ENCODE results near the gene DAAM1. TPM values are rescaled to one million over a fixed set of nuclear protein-coding genes. Genes with fewer than 3 reads are reported as not detected.

DAAM1 gene
- 10 to 100 TPM; 40.0 to 86.7 (median 57.6) TPM for total RNA-seq

DNA sequence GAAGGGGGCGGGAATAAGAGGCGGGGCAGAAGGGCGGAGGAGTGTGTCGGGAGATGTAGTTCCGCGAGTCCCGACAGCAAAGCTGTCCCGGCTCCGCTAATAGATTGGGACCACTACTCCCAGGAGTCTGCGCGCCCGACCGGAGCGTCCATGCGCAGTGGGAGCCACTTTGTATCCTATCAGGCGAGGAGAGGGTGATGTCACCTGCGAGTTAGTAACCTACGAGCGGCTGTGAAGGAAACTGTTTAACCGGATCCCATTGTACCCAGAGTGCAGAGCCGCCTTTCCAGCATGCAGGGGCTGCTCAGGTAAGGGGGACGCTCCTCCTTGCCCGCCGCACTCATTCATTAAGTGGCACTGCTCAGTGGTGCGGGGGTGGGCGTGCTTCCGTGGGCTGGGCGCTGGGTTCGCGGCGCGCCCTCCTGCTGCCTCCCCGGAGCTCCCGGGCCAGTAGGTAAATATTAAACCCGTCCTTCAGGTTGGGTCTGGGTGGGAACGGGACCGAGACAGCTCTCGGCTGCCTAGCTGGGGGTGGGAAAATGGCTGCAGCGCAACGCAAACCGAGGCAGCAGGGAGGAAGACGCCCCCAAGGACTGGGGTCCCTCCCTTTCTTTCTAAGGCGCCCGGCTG lies at the start of gene DAAM1:
Gene DAAM1, plus strand, starts transcription at position 207 of the 630 bp plus-strand sequence. CDS start 74,811 bp downstream, outside the sequence.
- Histone ChIP-seq H3K36me3 (no peaks in the 10 kb centered on the region), H3K9me3 (no peaks in the 10 kb centered on the region), H3K4me1 (peaks cover 0 to 30% (median 12%) of the 10 kb centered on the region in 4 donors), H3K27ac (peak within 1 kb of the TSS; percentile 91 to 97 (median 94)), H3K4me3 (peak within 1 kb of the TSS; percentile 63 to 85 (median 72)), H3K27me3 (no peaks in the 10 kb centered on the region)
- 1% methylated on average over 41 of the region's 44 CpGs for WGBS, 2 donors
- peak; percentile 95 to 96 for DNase-seq (ENCODE audit: low spot score in 2 of 2)
- TF ChIP-seq POLR2A (IDR thresholded peaks at IDR 0.05): peak; percentile 95 to 98
- TF ChIP-seq EP300 (IDR thresholded peaks at IDR 0.05): peak; percentile 50 to 99
- TF ChIP-seq, protein P1, sequence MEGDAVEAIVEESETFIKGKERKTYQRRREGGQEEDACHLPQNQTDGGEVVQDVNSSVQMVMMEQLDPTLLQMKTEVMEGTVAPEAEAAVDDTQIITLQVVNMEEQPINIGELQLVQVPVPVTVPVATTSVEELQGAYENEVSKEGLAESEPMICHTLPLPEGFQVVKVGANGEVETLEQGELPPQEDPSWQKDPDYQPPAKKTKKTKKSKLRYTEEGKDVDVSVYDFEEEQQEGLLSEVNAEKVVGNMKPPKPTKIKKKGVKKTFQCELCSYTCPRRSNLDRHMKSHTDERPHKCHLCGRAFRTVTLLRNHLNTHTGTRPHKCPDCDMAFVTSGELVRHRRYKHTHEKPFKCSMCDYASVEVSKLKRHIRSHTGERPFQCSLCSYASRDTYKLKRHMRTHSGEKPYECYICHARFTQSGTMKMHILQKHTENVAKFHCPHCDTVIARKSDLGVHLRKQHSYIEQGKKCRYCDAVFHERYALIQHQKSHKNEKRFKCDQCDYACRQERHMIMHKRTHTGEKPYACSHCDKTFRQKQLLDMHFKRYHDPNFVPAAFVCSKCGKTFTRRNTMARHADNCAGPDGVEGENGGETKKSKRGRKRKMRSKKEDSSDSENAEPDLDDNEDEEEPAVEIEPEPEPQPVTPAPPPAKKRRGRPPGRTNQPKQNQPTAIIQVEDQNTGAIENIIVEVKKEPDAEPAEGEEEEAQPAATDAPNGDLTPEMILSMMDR (IDR thresholded peaks at IDR 0.05): no peak

DNA sequence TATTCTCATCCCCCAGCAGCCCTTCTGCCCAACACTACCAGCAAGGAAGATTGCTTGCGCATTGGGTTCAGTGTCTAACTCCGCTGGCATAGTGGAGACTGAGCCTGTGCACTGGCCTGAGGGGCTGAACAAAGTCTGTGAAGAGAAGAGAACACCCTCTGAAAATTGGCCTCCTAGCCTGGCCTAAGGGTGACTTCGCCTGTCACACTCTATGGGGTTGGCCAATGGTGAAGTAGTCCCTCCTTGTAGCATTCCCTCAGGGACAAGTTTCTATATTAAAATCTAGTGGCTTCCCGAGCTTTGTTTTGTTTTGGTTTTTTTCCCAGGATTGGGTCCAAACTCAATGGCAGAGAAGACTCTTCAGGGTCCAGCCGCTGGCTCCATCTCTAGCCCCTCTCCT lies 49.1 kb upstream of the DAAM1 start:
- H3K9me3 ChIP-seq: no peaks in the 10 kb centered on the region
- no peak for TF ChIP-seq EP300 (IDR thresholded peaks at IDR 0.05)
- TF ChIP-seq POLR2A (IDR thresholded peaks at IDR 0.05): no peak
- TF ChIP-seq, protein P1 (IDR thresholded peaks at IDR 0.05): no peak
- H3K27me3 ChIP-seq: no peaks in the 10 kb centered on the region
- DNase-seq (ENCODE audit: low spot score in 2 of 2): no peak
- H3K27ac ChIP-seq: no peak overlapping the region
- 86 to 87% methylated on average over 5 of the region's 5 CpGs for WGBS, 2 donors
- H3K36me3 ChIP-seq: no peaks in the 10 kb centered on the region
- H3K4me1 ChIP-seq: no peaks in the 10 kb centered on the region
- no peak overlapping the region for H3K4me3 ChIP-seq

DNA sequence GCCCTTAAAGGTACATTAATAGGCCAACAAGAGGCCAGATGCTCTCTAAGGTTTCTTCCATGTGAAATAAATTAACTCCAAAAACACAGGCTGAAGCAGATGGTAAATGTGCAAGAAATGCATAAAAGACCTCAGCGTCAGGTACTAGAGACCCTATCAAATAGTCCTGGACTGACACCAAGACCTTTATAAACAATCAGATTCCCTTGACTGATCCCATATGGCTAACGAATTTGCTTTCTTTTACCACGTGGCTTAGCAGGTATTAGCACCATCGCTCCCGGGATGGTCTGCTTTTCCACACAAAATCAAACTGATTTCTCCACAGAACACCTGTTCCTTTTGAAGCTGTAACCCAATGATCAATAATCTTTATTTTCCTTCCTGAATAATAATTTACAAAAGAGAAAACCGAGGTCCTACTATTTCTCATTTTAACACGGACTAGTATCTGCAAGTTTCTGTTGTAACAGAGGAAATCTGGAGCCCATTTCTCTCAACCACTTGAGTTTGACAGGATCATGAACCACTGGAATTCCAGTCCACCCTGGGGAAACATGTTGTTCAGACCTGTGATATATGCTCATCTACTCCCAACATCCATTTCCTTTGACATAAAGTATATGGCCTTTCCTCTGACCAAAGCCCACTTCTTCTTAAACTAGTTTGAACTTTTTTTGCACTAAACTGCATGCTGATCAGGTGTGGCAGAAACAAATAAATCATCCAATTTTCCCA lies 48.2 kb upstream of the DAAM1 start:
- TF ChIP-seq, protein P1 (IDR thresholded peaks at IDR 0.05): no peak
- TF ChIP-seq POLR2A (IDR thresholded peaks at IDR 0.05): no peak
- TF ChIP-seq EP300 (IDR thresholded peaks at IDR 0.05): no peak
- no peaks in the 10 kb centered on the region for H3K4me1 ChIP-seq
- H3K36me3 ChIP-seq: no peaks in the 10 kb centered on the region
- no peak overlapping the region for H3K27ac ChIP-seq
- 83 to 89% methylated on average over 7 of the region's 7 CpGs for WGBS, 2 donors
- no peaks in the 10 kb centered on the region for H3K9me3 ChIP-seq
- H3K27me3 ChIP-seq: no peaks in the 10 kb centered on the region
- H3K4me3 ChIP-seq: no peak overlapping the region
- DNase-seq (ENCODE audit: low spot score in 2 of 2): no peak

GRCh38 chr14:59146484-59146883 lies 42.0 kb upstream of the DAAM1 start:
- TF ChIP-seq EP300 (IDR thresholded peaks at IDR 0.05) (no peak), POLR2A (IDR thresholded peaks at IDR 0.05) (no peak)
- TF ChIP-seq, protein P1 (IDR thresholded peaks at IDR 0.05): no peak
- H3K27me3 ChIP-seq: no peaks in the 10 kb centered on the region
- no peaks in the 10 kb centered on the region for H3K4me1 ChIP-seq
- H3K36me3 ChIP-seq: no peaks in the 10 kb centered on the region
- no peak overlapping the region for H3K27ac ChIP-seq
- WGBS, 2 donors: 85 to 89% methylated on average over 2 of the region's 2 CpGs
- no peak for DNase-seq (ENCODE audit: low spot score in 2 of 2)
- H3K9me3 ChIP-seq: no peaks in the 10 kb centered on the region
- H3K4me3 ChIP-seq: no peak overlapping the region

GRCh38 chr14:59147007-59147406 lies 41.5 kb upstream of the DAAM1 start:
- Histone ChIP-seq H3K27me3 (no peaks in the 10 kb centered on the region), H3K4me3 (no peak overlapping the region), H3K9me3 (no peaks in the 10 kb centered on the region), H3K36me3 (no peaks in the 10 kb centered on the region), H3K27ac (no peak overlapping the region), H3K4me1 (no peaks in the 10 kb centered on the region)
- DNase-seq (ENCODE audit: low spot score in 2 of 2): no peak
- 21 to 29% methylated on average over 1 of the region's 1 CpG for WGBS, 2 donors
- TF ChIP-seq POLR2A (IDR thresholded peaks at IDR 0.05) (no peak), EP300 (IDR thresholded peaks at IDR 0.05) (no peak)
- TF ChIP-seq, protein P1 (IDR thresholded peaks at IDR 0.05): no peak
